ENCODE data around the gene BMAL1. TPM values are rescaled to one million over a fixed set of nuclear protein-coding genes. Genes with fewer than 3 reads are reported as not detected.

BMAL1 gene
- total and polyA plus RNA-seq, 5 experiments from 2014 or later: 9.6 to 93.8 (median 14.0) TPM

GRCh38 chr11:13297308-13297916 is 19.8 kb downstream of the BMAL1 start:
- ATAC-seq: no peak
- no peak for DNase-seq
- POLR2A ChIA-PET: interaction anchor here (0.5 kb wide), 1 partner anchor 13 kb away, joined by 3 read pairs; no protein-coding TSS in a partner anchor
- H3K4me3 Mint-ChIP-seq: peak overlapping the region in 8 of 10 donors; percentile 18 to 61 (median 33)
- H3K36me3 Mint-ChIP-seq: no peaks in the 10 kb centered on the region
- H3K4me1 Mint-ChIP-seq: peaks cover 58 to 97% (median 83%) of the 10 kb centered on the region in 4 donors
- peak overlapping the region in 6 of 10 donors; percentile 28 to 62 (median 46) for H3K27ac Mint-ChIP-seq
- H3K9me3 Mint-ChIP-seq: no peaks in the 10 kb centered on the region
- peaks cover 0 to 2% (median 0%) of the 10 kb centered on the region in 5 donors for H3K27me3 Mint-ChIP-seq

GRCh38 chr11:13297917-13298356 is 20.3 kb downstream of the BMAL1 start:
- POLR2A ChIA-PET: no interaction called here
- ATAC-seq (peak; percentile 51 to 56), DNase-seq (no peak)
- Mint-ChIP-seq H3K4me3 (peak overlapping the region in 7 of 10 donors; percentile 29 to 61 (median 46)), H3K27ac (peak overlapping the region in 5 of 10 donors; percentile 10 to 44 (median 13)), H3K36me3 (no peaks in the 10 kb centered on the region), H3K4me1 (peaks cover 53 to 97% (median 84%) of the 10 kb centered on the region in 4 donors), H3K27me3 (peaks cover 0 to 2% (median 0%) of the 10 kb centered on the region in 5 donors), H3K9me3 (no peaks in the 10 kb centered on the region)

- H3K9me3 Mint-ChIP-seq: peaks cover 0 to 2% (median 0%) of the 10 kb centered on the region in 9 donors
- POLR2A ChIA-PET: no interaction called here
- H3K4me3 Mint-ChIP-seq: peak overlapping the region in 5 of 10 donors; percentile 18 to 43 (median 27)
- H3K36me3 Mint-ChIP-seq: peaks cover 0 to 2% (median 0%) of the 10 kb centered on the region in 3 donors
- H3K27me3 Mint-ChIP-seq: peaks cover 0 to 2% (median 0%) of the 10 kb centered on the region in 5 donors
- DNase-seq (no peak), ATAC-seq (no peak)
- H3K4me1 Mint-ChIP-seq: peaks cover 44 to 99% (median 86%) of the 10 kb centered on the region in 4 donors
- H3K27ac Mint-ChIP-seq: peak overlapping the region in 2 of 10 donors; percentile 53 to 76
Observed at GRCh38 chr11:13298765-13299164, 21.2 kb downstream of the BMAL1 start.

- peaks cover 0 to 2% (median 0%) of the 10 kb centered on the region in 5 donors for H3K27me3 Mint-ChIP-seq
- H3K36me3 Mint-ChIP-seq: peaks cover 0 to 5% (median 0%) of the 10 kb centered on the region in 3 donors
- ATAC-seq: no peak
- no peak for DNase-seq
- H3K4me3 Mint-ChIP-seq: peak overlapping the region in 4 of 10 donors; percentile 6 to 57 (median 19)
- peaks cover 17 to 78% (median 68%) of the 10 kb centered on the region in 4 donors for H3K4me1 Mint-ChIP-seq
- peak overlapping the region in 7 of 10 donors; percentile 26 to 83 (median 61) for H3K27ac Mint-ChIP-seq
- POLR2A ChIA-PET: no interaction called here
- H3K9me3 Mint-ChIP-seq: peaks cover 0 to 2% (median 0%) of the 10 kb centered on the region in 9 donors
Observed at GRCh38 chr11:13301522-13301921, 23.9 kb downstream of the BMAL1 start.

- Mint-ChIP-seq H3K4me3 (peak overlapping the region in 5 of 10 donors; percentile 22 to 59 (median 47)), H3K36me3 (peaks cover 0 to 5% (median 0%) of the 10 kb centered on the region in 3 donors), H3K27me3 (peaks cover 0 to 2% (median 0%) of the 10 kb centered on the region in 5 donors), H3K9me3 (peaks cover 0 to 2% (median 0%) of the 10 kb centered on the region in 9 donors), H3K27ac (peak overlapping the region in 5 of 10 donors; percentile 27 to 81 (median 28)), H3K4me1 (peaks cover 8 to 69% (median 60%) of the 10 kb centered on the region in 4 donors)
- no peak for ATAC-seq
- POLR2A ChIA-PET: no interaction called here
- no peak for DNase-seq
Observed at GRCh38 chr11:13302420-13302958, 24.9 kb downstream of the BMAL1 start.

- Mint-ChIP-seq H3K9me3 (peaks cover 0 to 2% (median 0%) of the 10 kb centered on the region in 9 donors), H3K4me1 (peaks cover 0 to 55% (median 47%) of the 10 kb centered on the region in 4 donors), H3K27me3 (peaks cover 0 to 2% (median 0%) of the 10 kb centered on the region in 5 donors), H3K36me3 (peaks cover 0 to 5% (median 0%) of the 10 kb centered on the region in 3 donors), H3K4me3 (peak overlapping the region in 9 of 10 donors; percentile 5 to 70 (median 52)), H3K27ac (peak overlapping the region in 6 of 10 donors; percentile 20 to 81 (median 50))
- POLR2A ChIA-PET: no interaction called here
- ATAC-seq: peak in 1 of 2 donors; percentile 35
- DNase-seq: no peak
Observed at GRCh38 chr11:13303668-13304649, 26.4 kb downstream of the BMAL1 start.

- Mint-ChIP-seq H3K4me1 (peaks cover under 1 to 48% (median 42%) of the 10 kb centered on the region in 4 donors), H3K4me3 (peak overlapping the region in 3 of 10 donors; percentile 1 to 25 (median 3)), H3K27ac (no peak overlapping the region), H3K9me3 (peaks cover 0 to 2% (median 0%) of the 10 kb centered on the region in 9 donors), H3K27me3 (no peaks in the 10 kb centered on the region), H3K36me3 (peaks cover 0 to 10% (median under 1%) of the 10 kb centered on the region in 3 donors)
- no peak for DNase-seq
- no peak for ATAC-seq
- POLR2A ChIA-PET: no interaction called here
Observed at GRCh38 chr11:13304655-13305335, 27.2 kb downstream of the BMAL1 start.

- ATAC-seq (no peak), DNase-seq (no peak)
- Mint-ChIP-seq H3K4me3 (no peak overlapping the region), H3K36me3 (peaks cover 13 to 42% (median 18%) of the 10 kb centered on the region in 3 donors), H3K27me3 (no peaks in the 10 kb centered on the region), H3K9me3 (no peaks in the 10 kb centered on the region), H3K27ac (no peak overlapping the region), H3K4me1 (peaks cover 33 to 48% (median 38%) of the 10 kb centered on the region in 4 donors)
- POLR2A ChIA-PET: no interaction called here
Observed at GRCh38 chr11:13308704-13309103, 31.1 kb downstream of the BMAL1 start.

- ATAC-seq: no peak
- Mint-ChIP-seq H3K9me3 (no peaks in the 10 kb centered on the region), H3K27ac (no peak overlapping the region), H3K27me3 (no peaks in the 10 kb centered on the region), H3K36me3 (peaks cover 13 to 39% (median 18%) of the 10 kb centered on the region in 3 donors), H3K4me1 (peaks cover 33 to 48% (median 40%) of the 10 kb centered on the region in 4 donors), H3K4me3 (no peak overlapping the region)
- DNase-seq: no peak
- POLR2A ChIA-PET: no interaction called here
Observed at GRCh38 chr11:13309156-13309555, 31.6 kb downstream of the BMAL1 start.

GRCh38 chr11:13310443-13310842 is 32.9 kb downstream of the BMAL1 start:
- Mint-ChIP-seq H3K27me3 (no peaks in the 10 kb centered on the region), H3K4me3 (no peak overlapping the region), H3K27ac (peak overlapping the region in 1 of 10 donors; percentile 36), H3K36me3 (peaks cover 13 to 46% (median 18%) of the 10 kb centered on the region in 3 donors), H3K9me3 (no peaks in the 10 kb centered on the region), H3K4me1 (peaks cover 41 to 59% (median 51%) of the 10 kb centered on the region in 4 donors)
- POLR2A ChIA-PET: no interaction called here
- DNase-seq (no peak), ATAC-seq (no peak)

- Mint-ChIP-seq H3K4me3 (no peak overlapping the region), H3K4me1 (peaks cover 51 to 70% (median 62%) of the 10 kb centered on the region in 4 donors), H3K9me3 (no peaks in the 10 kb centered on the region), H3K27me3 (no peaks in the 10 kb centered on the region), H3K36me3 (peaks cover 13 to 46% (median 18%) of the 10 kb centered on the region in 3 donors), H3K27ac (peak overlapping the region in 3 of 10 donors; percentile 0 to 12 (median 4))
- POLR2A ChIA-PET: no interaction called here
- no peak for DNase-seq
- ATAC-seq: no peak
Observed at GRCh38 chr11:13311570-13311969, 34.0 kb downstream of the BMAL1 start.

Measured in naive thymus-derived CD8-positive, alpha-beta T cell (primary cell).